Left lung (tissue), 10 donors: ENCODE measurements around the gene CLPSL2. TPM values are rescaled to one million over a fixed set of nuclear protein-coding genes. Genes with fewer than 3 reads are reported as not detected.

Experiments used
- ATAC-seq: fragments of 200-7000 bp; cut with Tn5 transposase; one replicate; pipeline ENCODE4 v1.9.1; 2020; ENCODE audit warnings: moderate library complexity
- DNase-seq, 4 donors: peaks; one replicate each; pipeline ENCODE4 v3.0.0-alpha.2; 2013 to 2020
- H3K27ac ChIP-seq, 2 donors: fragments of 200-600 bp; sonication (generic) in 1 of 2; one replicate each; pipeline versions ENCODE4 v1.5.0 to v1.8.0; 2020 to 2021
- H3K27me3 ChIP-seq, 2 donors: fragments of 200-600 bp; sonication (generic) in 1 of 2; one replicate each; pipeline versions ENCODE4 v1.5.0 to v1.8.0; 2020 to 2021
- H3K36me3 ChIP-seq, 2 donors: fragments of 200-600 bp; sonication (generic) in 1 of 2; one replicate each; pipeline versions ENCODE4 v1.5.0 to v1.8.0; 2020 to 2021
- H3K4me1 ChIP-seq, 2 donors: fragments of 200-600 bp; one replicate each; pipeline ENCODE4 v1.8.0; 2021
- H3K4me3 ChIP-seq, 2 donors: fragments of 200-600 bp; sonication (generic) in 1 of 2; one replicate each; pipeline versions ENCODE4 v1.5.0 to v1.8.0; 2020 to 2021; ENCODE audit warnings: mild to moderate bottlenecking in 1 of 2
- H3K9me3 ChIP-seq, 2 donors: fragments of 200-600 bp; sonication (generic) in 1 of 2; one replicate each; pipeline versions ENCODE4 v1.5.0 to v1.8.0; 2020 to 2021
- intact Hi-C, 2 donors: fragments of 100-400 bp; cut with DNase I; formaldehyde crosslinking; loops; one replicate each; pipeline versions ENCODE4 v1.11.2 to v1.14.2; 2022
- polyA plus RNA-seq, 6 donors: library from polyadenylated mRNA; unstranded; fragments of 120-200 nt; gene quantifications; one replicate each; pipeline ENCODE4 v1.2.1, GENCODE V29; 2013; ENCODE audit not compliant: insufficient read length in 6 of 6
- total RNA-seq, 2 donors: library from RNA; stranded (reverse); fragmentation: NEBNext Ultra II Directional; extraction: Animal tissue kit (Norgen Biotek cat#: 25700); gene quantifications; one replicate each; pipeline ENCODE4 v1.2.1, GENCODE V29; 2021
- TF ChIP-seq, protein P1 (sequence below), 2 donors: fragments of 200-600 bp; sonication (generic) in 1 of 2; IDR thresholded peaks; one replicate each; pipeline versions ENCODE4 v1.5.0 to v1.8.0; 2021; ENCODE audit warnings: antibody characterized with exemption in 2 of 2
- donor health status: DM: no; HTN: yes; CAD: no.
- donor health status: DM: no; HTN: no; CAD: no.

The CLPSL2 gene
- total and polyA plus RNA-seq, 8 donors, result not detected

- no peaks in the 10 kb centered on the region for H3K36me3 ChIP-seq
- no peak within 1 kb of the TSS for H3K27ac ChIP-seq
- intact Hi-C loops, result no loop called here
- peaks cover 4 to 10% of the 10 kb centered on the region in 2 donors for H3K4me1 ChIP-seq
- H3K27me3 ChIP-seq, result peaks cover 11 to 56% of the 10 kb centered on the region in 2 donors
- no peak for ATAC-seq
- no peak for DNase-seq
- TF ChIP-seq, protein P1, sequence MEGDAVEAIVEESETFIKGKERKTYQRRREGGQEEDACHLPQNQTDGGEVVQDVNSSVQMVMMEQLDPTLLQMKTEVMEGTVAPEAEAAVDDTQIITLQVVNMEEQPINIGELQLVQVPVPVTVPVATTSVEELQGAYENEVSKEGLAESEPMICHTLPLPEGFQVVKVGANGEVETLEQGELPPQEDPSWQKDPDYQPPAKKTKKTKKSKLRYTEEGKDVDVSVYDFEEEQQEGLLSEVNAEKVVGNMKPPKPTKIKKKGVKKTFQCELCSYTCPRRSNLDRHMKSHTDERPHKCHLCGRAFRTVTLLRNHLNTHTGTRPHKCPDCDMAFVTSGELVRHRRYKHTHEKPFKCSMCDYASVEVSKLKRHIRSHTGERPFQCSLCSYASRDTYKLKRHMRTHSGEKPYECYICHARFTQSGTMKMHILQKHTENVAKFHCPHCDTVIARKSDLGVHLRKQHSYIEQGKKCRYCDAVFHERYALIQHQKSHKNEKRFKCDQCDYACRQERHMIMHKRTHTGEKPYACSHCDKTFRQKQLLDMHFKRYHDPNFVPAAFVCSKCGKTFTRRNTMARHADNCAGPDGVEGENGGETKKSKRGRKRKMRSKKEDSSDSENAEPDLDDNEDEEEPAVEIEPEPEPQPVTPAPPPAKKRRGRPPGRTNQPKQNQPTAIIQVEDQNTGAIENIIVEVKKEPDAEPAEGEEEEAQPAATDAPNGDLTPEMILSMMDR (IDR thresholded peaks at IDR 0.05), result no peak
- no peak within 1 kb of the TSS for H3K4me3 ChIP-seq
- H3K9me3 ChIP-seq, result no peaks in the 10 kb centered on the region
These were observed 4.3 kb downstream of the CLPSL2 start, which contains the start of gene CLPSL1 for GRCh38 chr6:35780719-35781118. Gene CLPSL1 (plus strand): TSS chr6:35781019. CDS start chr6:35781111, 92 bp downstream.

DNA sequence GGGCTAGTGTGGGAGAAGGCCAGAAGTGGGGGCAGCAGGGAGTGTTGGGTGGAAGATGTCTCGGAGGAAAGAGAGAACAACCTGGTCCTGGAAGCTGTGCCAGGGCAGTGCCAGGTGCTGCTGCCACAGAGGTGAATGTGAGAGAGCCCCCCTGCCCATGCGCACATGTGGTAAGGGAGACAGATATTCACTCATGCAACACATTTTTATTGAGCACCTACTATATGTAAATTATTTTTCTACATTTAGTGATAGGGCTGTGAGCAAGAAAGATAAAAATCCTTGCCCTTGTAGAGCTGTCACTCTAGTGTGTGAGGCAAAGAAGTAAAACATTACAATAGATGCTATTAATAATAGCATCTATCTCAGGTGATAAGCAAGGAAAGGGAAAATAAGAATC lies 4.9 kb downstream of the CLPSL2 start:
- DNase-seq, result no peak
- ATAC-seq, result no peak
- intact Hi-C loops, result no loop called here
- Histone ChIP-seq H3K4me1 (peaks cover under 1 to 7% of the 10 kb centered on the region in 2 donors), H3K4me3 (no peak overlapping the region), H3K27ac (no peak overlapping the region), H3K9me3 (no peaks in the 10 kb centered on the region), H3K27me3 (peaks cover 9 to 56% of the 10 kb centered on the region in 2 donors), H3K36me3 (no peaks in the 10 kb centered on the region)
- TF ChIP-seq, protein P1 (IDR thresholded peaks at IDR 0.05), result no peak

DNA sequence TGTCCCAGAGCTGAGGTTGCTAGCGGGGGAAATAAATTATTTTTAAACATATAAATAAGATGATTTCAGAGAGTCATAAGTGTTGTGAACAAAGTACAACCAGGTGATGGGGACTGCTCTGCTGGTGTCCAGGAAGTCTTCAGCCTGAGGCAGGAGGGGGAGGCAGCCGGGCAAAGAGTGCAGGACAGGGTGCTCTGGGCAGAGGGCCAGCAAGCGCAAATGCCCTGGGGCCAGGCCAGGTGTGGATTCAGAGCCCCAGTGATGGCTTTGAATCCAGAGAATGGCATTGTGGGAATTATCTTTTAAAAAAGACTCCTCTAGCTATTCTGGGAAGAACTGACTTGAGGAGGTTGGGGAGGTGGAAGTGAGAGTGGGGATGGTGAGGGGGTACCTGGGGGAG lies 6.0 kb downstream of the CLPSL2 start:
- DNase-seq, result no peak
- Histone ChIP-seq H3K4me1 (no peaks in the 10 kb centered on the region), H3K27ac (no peak overlapping the region), H3K9me3 (no peaks in the 10 kb centered on the region), H3K36me3 (no peaks in the 10 kb centered on the region), H3K4me3 (no peak overlapping the region), H3K27me3 (peaks cover 14 to 56% of the 10 kb centered on the region in 2 donors)
- TF ChIP-seq, protein P1 (IDR thresholded peaks at IDR 0.05), result no peak
- intact Hi-C loops, result no loop called here
- ATAC-seq, result no peak

GRCh38 chr6:35784200-35784599 lies 7.8 kb downstream of the CLPSL2 start:
- no peak overlapping the region for H3K4me3 ChIP-seq
- TF ChIP-seq, protein P1 (IDR thresholded peaks at IDR 0.05), result no peak
- intact Hi-C loops, result no loop called here
- H3K27ac ChIP-seq, result no peak overlapping the region
- DNase-seq (no peak), ATAC-seq (no peak)
- no peaks in the 10 kb centered on the region for H3K4me1 ChIP-seq
- H3K27me3 ChIP-seq, result peaks cover 23 to 68% of the 10 kb centered on the region in 2 donors
- no peaks in the 10 kb centered on the region for H3K36me3 ChIP-seq
- no peaks in the 10 kb centered on the region for H3K9me3 ChIP-seq

GRCh38 chr6:35786272-35786671 lies 9.9 kb downstream of the CLPSL2 start:
- DNase-seq, result no peak
- H3K9me3 ChIP-seq, result no peaks in the 10 kb centered on the region
- H3K27me3 ChIP-seq, result peaks cover 23 to 85% of the 10 kb centered on the region in 2 donors
- H3K4me1 ChIP-seq, result no peaks in the 10 kb centered on the region
- TF ChIP-seq, protein P1 (IDR thresholded peaks at IDR 0.05), result no peak
- intact Hi-C loops, result no loop called here
- no peak for ATAC-seq
- no peaks in the 10 kb centered on the region for H3K36me3 ChIP-seq
- H3K27ac ChIP-seq, result no peak overlapping the region
- H3K4me3 ChIP-seq, result no peak overlapping the region
